ENCODE results near the gene MRPS27.

DNA sequence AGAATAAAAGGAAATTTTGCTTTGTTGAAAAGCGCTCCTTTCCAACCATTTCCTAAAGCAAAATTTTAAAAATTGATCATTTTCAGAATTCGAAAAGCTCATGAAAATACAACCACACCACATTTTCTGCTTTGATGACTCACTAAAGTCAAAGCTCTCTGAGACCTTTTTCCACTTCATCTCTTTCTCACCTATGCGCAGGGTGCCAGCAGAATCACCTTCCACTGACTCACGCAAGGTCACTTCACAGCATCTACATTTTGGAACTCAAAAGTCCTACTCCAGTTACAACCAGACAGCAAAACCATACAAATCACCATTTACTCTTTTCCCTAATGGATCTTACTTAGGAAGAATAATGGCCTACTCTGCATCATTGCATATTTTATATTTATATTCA lies 106.6 kb downstream of the MRPS27 start:
- TF ChIP-seq TAF1 (IDR thresholded peaks at IDR 0.05; ENCODE audit: low read depth, low read length) (no peak), POLR2AphosphoS5 (IDR thresholded peaks at IDR 0.05; ENCODE audit: low read depth, low read length) (no peak)

All from GM12891 (cell line).